Left lung (tissue), 10 donors: Measurements from ENCODE around the gene MGMT. TPM values are rescaled to one million over a fixed set of nuclear protein-coding genes. Genes with fewer than 3 reads are reported as not detected.

Source experiments
- ATAC-seq: fragments of 200-7000 bp; cut with Tn5 transposase; one replicate; pipeline ENCODE4 v1.9.1; 2020; ENCODE audit warnings: moderate library complexity
- DNase-seq, 4 donors: peaks; one replicate each; pipeline ENCODE4 v3.0.0-alpha.2; 2013 to 2020
- H3K27ac ChIP-seq, 2 donors: fragments of 200-600 bp; sonication (generic) in 1 of 2; one replicate each; pipeline versions ENCODE4 v1.5.0 to v1.8.0; 2020 to 2021
- H3K27me3 ChIP-seq, 2 donors: fragments of 200-600 bp; sonication (generic) in 1 of 2; one replicate each; pipeline versions ENCODE4 v1.5.0 to v1.8.0; 2020 to 2021
- H3K36me3 ChIP-seq, 2 donors: fragments of 200-600 bp; sonication (generic) in 1 of 2; one replicate each; pipeline versions ENCODE4 v1.5.0 to v1.8.0; 2020 to 2021
- H3K4me1 ChIP-seq, 2 donors: fragments of 200-600 bp; one replicate each; pipeline ENCODE4 v1.8.0; 2021
- H3K4me3 ChIP-seq, 2 donors: fragments of 200-600 bp; sonication (generic) in 1 of 2; one replicate each; pipeline versions ENCODE4 v1.5.0 to v1.8.0; 2020 to 2021; ENCODE audit warnings: mild to moderate bottlenecking in 1 of 2
- H3K9me3 ChIP-seq, 2 donors: fragments of 200-600 bp; sonication (generic) in 1 of 2; one replicate each; pipeline versions ENCODE4 v1.5.0 to v1.8.0; 2020 to 2021
- CTCF ChIP-seq, 2 donors: fragments of 200-600 bp; sonication (generic) in 1 of 2; IDR thresholded peaks; one replicate each; pipeline versions ENCODE4 v1.5.0 to v1.8.0; 2021; ENCODE audit warnings: antibody characterized with exemption in 2 of 2
- intact Hi-C, 2 donors: fragments of 100-400 bp; cut with DNase I; formaldehyde crosslinking; loops; one replicate each; pipeline versions ENCODE4 v1.11.2 to v1.14.2; 2022
- polyA plus RNA-seq, 6 donors: library from polyadenylated mRNA; unstranded; fragments of 120-200 nt; gene quantifications; one replicate each; pipeline ENCODE4 v1.2.1, GENCODE V29; 2013; ENCODE audit not compliant: insufficient read length in 6 of 6
- total RNA-seq, 2 donors: library from RNA; stranded (reverse); fragmentation: NEBNext Ultra II Directional; extraction: Animal tissue kit (Norgen Biotek cat#: 25700); gene quantifications; one replicate each; pipeline ENCODE4 v1.2.1, GENCODE V29; 2021
- donor health status: DM: no; HTN: yes; CAD: no.
- donor health status: DM: no; HTN: no; CAD: no.

The MGMT gene
- total and polyA plus RNA-seq, 8 donors, result 13.1 to 25.5 (median 17.0) TPM

GRCh38 chr10:129464251-129464650, 2.8 kb upstream of the MGMT start:
- no peak overlapping the region for H3K27ac ChIP-seq
- H3K36me3 ChIP-seq, result no peaks in the 10 kb centered on the region
- H3K9me3 ChIP-seq, result no peaks in the 10 kb centered on the region
- TF ChIP-seq CTCF (IDR thresholded peaks at IDR 0.05), result no peak
- peaks cover 0 to 3% of the 10 kb centered on the region in 2 donors for H3K27me3 ChIP-seq
- DNase-seq, result no peak
- intact Hi-C loops, result no loop called here
- peaks cover 0 to 14% of the 10 kb centered on the region in 2 donors for H3K4me1 ChIP-seq
- ATAC-seq, result no peak
- no peak overlapping the region for H3K4me3 ChIP-seq

GRCh38 chr10:129465796-129466702, 992 bp upstream of the MGMT start:
- Histone ChIP-seq H3K4me3 (peak overlapping the region; percentile 44 to 65), H3K9me3 (no peaks in the 10 kb centered on the region), H3K4me1 (peaks cover 0 to 14% of the 10 kb centered on the region in 2 donors), H3K27me3 (no peaks in the 10 kb centered on the region), H3K27ac (peak overlapping the region; percentile 41 to 80), H3K36me3 (peaks cover 0 to 6% of the 10 kb centered on the region in 2 donors)
- TF ChIP-seq CTCF (IDR thresholded peaks at IDR 0.05), result no peak
- ATAC-seq, result no peak
- intact Hi-C loops, result no loop called here
- no peak for DNase-seq

- H3K36me3 ChIP-seq, result peaks cover 0 to 13% of the 10 kb centered on the region in 2 donors
- DNase-seq (peak in 3 of 4 donors; percentile 36 to 84 (median 45)), ATAC-seq (peak; percentile 43)
- H3K27me3 ChIP-seq, result no peaks in the 10 kb centered on the region
- H3K4me3 ChIP-seq, result peak overlapping the region; percentile 65 to 85
- peak overlapping the region; percentile 71 to 72 for H3K27ac ChIP-seq
- intact Hi-C loops, result no loop called here
- H3K4me1 ChIP-seq, result peaks cover 0 to 14% of the 10 kb centered on the region in 2 donors
- no peaks in the 10 kb centered on the region for H3K9me3 ChIP-seq
- no peak for TF ChIP-seq CTCF (IDR thresholded peaks at IDR 0.05)
These were observed 471 bp downstream of the MGMT start for GRCh38 chr10:129467359-129468064.

GRCh38 chr10:129468187-129468586, 1.1 kb downstream of the MGMT start:
- H3K36me3 ChIP-seq, result peaks cover 0 to 18% of the 10 kb centered on the region in 2 donors
- H3K27ac ChIP-seq, result peak overlapping the region in 1 of 2 donors; percentile 71
- H3K4me1 ChIP-seq, result peaks cover 0 to 14% of the 10 kb centered on the region in 2 donors
- ATAC-seq, result no peak
- no peaks in the 10 kb centered on the region for H3K27me3 ChIP-seq
- H3K4me3 ChIP-seq, result no peak overlapping the region
- H3K9me3 ChIP-seq, result no peaks in the 10 kb centered on the region
- TF ChIP-seq CTCF (IDR thresholded peaks at IDR 0.05), result no peak
- no peak for DNase-seq
- intact Hi-C loops, result no loop called here
